OCI-LY7 (cell line): ENCODE results near the gene ENPP7. TPM values are rescaled to one million over a fixed set of nuclear protein-coding genes. Genes with fewer than 3 reads are reported as not detected.

Experiments used
- BruUV-seq: library from RNA; stranded (reverse); fragments of 400-500 nt; replicated peaks from 2 replicates; lab custom pipeline; 2021; lab: Mats Ljungman, UMichigan
- CTCF ChIA-PET: fragments of 300-600 bp; sonication (Branson Sonifier 250); formaldehyde crosslinking; loops from one replicate; lab custom pipeline; 2022; ENCODE audit warnings: antibody characterized with exemption; ENCODE audit not compliant: unreplicated experiment; lab: Charles Lee
- POLR2A ChIA-PET: fragments of 300-600 bp; sonication (Branson Sonifier 250); formaldehyde crosslinking; loops from one replicate; lab custom pipeline; 2022; ENCODE audit warnings: antibody characterized with exemption; lab: Charles Lee
- DNase-seq: peaks from one replicate; pipeline ENCODE4 v3.0.0-alpha.2; 2015; ENCODE audit warnings: low spot score
- H2AFZ ChIP-seq: fragments of 200-600 bp; sonication (generic), shearing (Covaris generic); 2 replicates; pipeline ENCODE4 v1.6.1; 2014; ENCODE audit warnings: mild to moderate bottlenecking, antibody characterized with exemption, low read length, moderate library complexity
- H3K27ac ChIP-seq: fragments of 200-600 bp; sonication (generic); 2 replicates; pipeline ENCODE4 v1.5.1; 2014; ENCODE audit warnings: mixed run types, low read depth, mild to moderate bottlenecking, moderate library complexity, low read length, inconsistent platforms; ENCODE audit not compliant: poor library complexity, severe bottlenecking
- H3K36me3 ChIP-seq: fragments of 200-600 bp; sonication (generic); 2 replicates; pipeline ENCODE4 v1.6.1; 2014; ENCODE audit warnings: mild to moderate bottlenecking, antibody characterized with exemption, low read length, moderate library complexity, mixed read lengths; ENCODE audit not compliant: insufficient read depth
- H3K4me1 ChIP-seq: fragments of 200-600 bp; sonication (generic); 2 replicates; pipeline ENCODE4 v1.5.1; 2014; ENCODE audit warnings: mild to moderate bottlenecking, low read length; ENCODE audit not compliant: insufficient read depth, poor library complexity, severe bottlenecking
- H3K4me2 ChIP-seq: fragments of 200-600 bp; sonication (generic); 2 replicates; pipeline ENCODE4 v1.6.1; 2014; ENCODE audit warnings: mild to moderate bottlenecking, low read length
- H3K4me3 ChIP-seq: fragments of 200-600 bp; sonication (generic); 2 replicates; pipeline ENCODE4 v1.5.1; 2014; ENCODE audit warnings: mild to moderate bottlenecking, low read depth, low read length; ENCODE audit not compliant: poor library complexity, severe bottlenecking
- H3K79me2 ChIP-seq: fragments of 200-600 bp; sonication (generic); 2 replicates; pipeline ENCODE4 v1.6.1; 2016; ENCODE audit warnings: low read depth, mild to moderate bottlenecking, low read length, moderate library complexity, mixed read lengths; ENCODE audit not compliant: insufficient read depth
- H3K9me2 ChIP-seq: fragments of 200-600 bp; sonication (generic); 2 replicates; pipeline ENCODE4 v1.6.1; 2016; ENCODE audit warnings: mild to moderate bottlenecking, low read length, mixed read lengths; ENCODE audit not compliant: insufficient read depth
- H3K9me3 ChIP-seq: fragments of 200-600 bp; sonication (generic); 2 replicates; pipeline ENCODE4 v1.6.1; 2014; ENCODE audit warnings: mild to moderate bottlenecking, mixed run types, low read length, mixed read lengths
- H4K20me1 ChIP-seq: fragments of 200-600 bp; sonication (generic); 2 replicates; pipeline ENCODE4 v1.6.1; 2014; ENCODE audit warnings: mild to moderate bottlenecking, antibody characterized with exemption, low read length, moderate library complexity, mixed read lengths; ENCODE audit not compliant: insufficient read depth
- EZH2phosphoT487 ChIP-seq: fragments of 200-600 bp; sonication (generic); IDR thresholded peaks from 2 replicates; pipeline ENCODE4 v1.6.1; 2018; ENCODE audit warnings: low read depth, borderline replicate concordance, mild to moderate bottlenecking, mixed run types, antibody characterized with exemption, low read length, moderate library complexity, mixed read lengths
- intact Hi-C: fragments of 100-400 bp; cut with micrococcal nuclease; formaldehyde crosslinking; loops from one replicate; pipeline ENCODE4 v1.10.0; 2022; ENCODE audit not compliant: unreplicated experiment
- total RNA-seq, 2 experiments: library from RNA; depleted of rRNA in 1 of 2; stranded (reverse); fragments of >200 nt in 1 of 2; shearing (Covaris generic) in 1 of 2; gene quantifications; 2 replicates each; pipeline ENCODE4 v1.2.3, GENCODE V29; 2014 to 2022
- TF ChIP-seq, protein P1 (sequence below): fragments of 200-600 bp; sonication (generic); conservative IDR thresholded peaks from 2 replicates; pipeline ENCODE4 v1.5.1; 2014; ENCODE audit warnings: mild to moderate bottlenecking, antibody characterized with exemption, low read length, moderate library complexity, mixed read lengths

ENPP7 gene
- total RNA-seq, 2 experiments from 2014 or later: 0.28 to 0.42 TPM

DNA sequence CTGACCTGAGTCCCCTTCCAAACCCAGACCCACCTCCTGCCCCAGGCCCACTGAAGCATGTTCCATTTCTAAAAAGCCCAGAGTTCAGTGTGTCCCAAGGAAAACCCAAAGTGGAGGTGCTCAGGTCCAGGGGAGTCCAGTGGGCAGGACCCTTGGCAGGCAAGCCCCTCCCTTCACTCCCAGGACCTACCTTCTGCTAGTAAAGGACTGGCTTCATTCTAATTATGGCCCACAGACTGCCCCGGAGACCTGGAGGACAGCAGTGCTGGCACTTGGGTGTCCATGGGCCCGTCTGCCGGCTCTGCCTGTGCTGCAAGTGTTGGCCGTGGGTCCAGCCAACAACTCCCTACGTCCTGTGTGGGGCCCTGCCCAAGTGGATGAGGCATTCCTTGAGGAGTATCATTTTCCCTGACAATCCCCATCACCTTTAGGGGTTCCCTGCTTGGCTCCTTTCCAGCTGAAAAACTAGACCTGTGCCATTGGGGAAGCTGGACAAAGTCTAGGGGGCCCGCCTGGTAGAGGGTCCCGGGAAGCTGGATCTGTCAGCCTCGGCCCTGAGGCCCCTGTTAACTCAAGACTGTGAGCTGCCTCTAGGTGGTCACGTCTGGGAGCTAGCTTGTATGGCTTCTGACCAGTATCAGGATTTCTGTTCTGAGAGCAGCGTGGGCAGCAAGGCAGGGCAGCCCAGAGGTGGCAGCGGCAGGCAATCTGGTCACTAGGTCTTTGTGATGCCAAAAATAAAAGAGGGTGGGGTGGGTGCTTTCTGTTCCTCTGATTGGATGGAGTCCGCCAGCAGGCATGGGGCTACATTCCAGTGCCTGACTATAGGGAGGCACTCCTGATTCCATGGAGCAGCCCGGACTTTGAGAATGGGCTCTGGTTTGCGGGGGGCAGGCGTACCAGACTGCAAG, 55.4 kb downstream of the ENPP7 start:
- no peak for DNase-seq
- Histone ChIP-seq H2AFZ (no peak overlapping the region), H3K36me3 (0 out of 2 replicates have a peak, but pooled peaks cover 10% of the 10 kb centered on the region), H3K9me3 (no peaks in the 10 kb centered on the region), H4K20me1 (no peaks in the 10 kb centered on the region), H3K4me3 (no peak overlapping the region), H3K4me2 (no peak overlapping the region), H3K27ac (no peak overlapping the region), H3K9me2 (no peaks in the 10 kb centered on the region), H3K4me1 (peaks cover 11% of the 10 kb centered on the region), H3K79me2 (no peaks in the 10 kb centered on the region)
- ChIA-PET CTCF (no interaction called here), POLR2A (interaction anchor here (1.4 kb wide), 1 partner anchor 208 kb away, joined by 3 read pairs; no protein-coding TSS in a partner anchor)
- intact Hi-C loops: no loop called here
- TF ChIP-seq EZH2phosphoT487: no peak
- TF ChIP-seq, protein P1, sequence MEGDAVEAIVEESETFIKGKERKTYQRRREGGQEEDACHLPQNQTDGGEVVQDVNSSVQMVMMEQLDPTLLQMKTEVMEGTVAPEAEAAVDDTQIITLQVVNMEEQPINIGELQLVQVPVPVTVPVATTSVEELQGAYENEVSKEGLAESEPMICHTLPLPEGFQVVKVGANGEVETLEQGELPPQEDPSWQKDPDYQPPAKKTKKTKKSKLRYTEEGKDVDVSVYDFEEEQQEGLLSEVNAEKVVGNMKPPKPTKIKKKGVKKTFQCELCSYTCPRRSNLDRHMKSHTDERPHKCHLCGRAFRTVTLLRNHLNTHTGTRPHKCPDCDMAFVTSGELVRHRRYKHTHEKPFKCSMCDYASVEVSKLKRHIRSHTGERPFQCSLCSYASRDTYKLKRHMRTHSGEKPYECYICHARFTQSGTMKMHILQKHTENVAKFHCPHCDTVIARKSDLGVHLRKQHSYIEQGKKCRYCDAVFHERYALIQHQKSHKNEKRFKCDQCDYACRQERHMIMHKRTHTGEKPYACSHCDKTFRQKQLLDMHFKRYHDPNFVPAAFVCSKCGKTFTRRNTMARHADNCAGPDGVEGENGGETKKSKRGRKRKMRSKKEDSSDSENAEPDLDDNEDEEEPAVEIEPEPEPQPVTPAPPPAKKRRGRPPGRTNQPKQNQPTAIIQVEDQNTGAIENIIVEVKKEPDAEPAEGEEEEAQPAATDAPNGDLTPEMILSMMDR: no peak
- BruUV-seq: no TSS peak

DNA sequence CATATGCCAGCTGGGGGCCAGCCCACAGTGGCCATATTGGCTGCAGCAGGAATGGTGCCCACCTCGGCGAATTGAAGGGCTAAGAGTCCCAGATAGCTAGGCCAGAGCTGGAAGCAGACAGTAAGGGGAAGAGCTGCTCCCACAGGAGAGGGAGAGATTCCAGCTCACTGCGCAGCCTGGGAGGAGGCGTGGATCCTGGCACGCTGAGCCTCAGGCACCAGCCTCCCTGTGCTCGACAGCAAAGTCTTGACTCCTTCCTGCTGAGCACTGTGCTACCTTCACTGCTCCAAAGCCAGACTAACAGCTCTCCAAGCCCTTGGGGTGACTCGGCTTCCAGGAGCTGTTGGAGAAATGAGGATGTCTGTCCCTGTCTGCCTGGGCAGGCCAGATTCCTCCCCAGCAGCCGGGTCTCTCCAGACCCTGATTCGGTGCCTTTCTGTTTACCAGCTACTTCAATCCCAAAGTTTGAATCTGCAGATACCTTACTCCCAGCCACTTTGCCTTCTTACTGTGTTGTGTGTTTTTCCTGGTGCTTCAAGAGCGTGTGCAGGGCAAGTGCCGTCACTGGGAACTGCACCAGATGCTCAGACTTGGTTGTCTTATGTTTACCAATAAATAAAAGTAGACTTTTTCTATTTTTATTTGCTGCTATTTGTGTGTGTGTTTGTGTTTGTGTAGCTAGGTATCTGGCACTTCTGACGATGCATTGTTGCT, 56.3 kb downstream of the ENPP7 start:
- Histone ChIP-seq H3K9me3 (no peaks in the 10 kb centered on the region), H3K4me2 (no peak overlapping the region)
- TF ChIP-seq, protein P1: no peak
- no peak for TF ChIP-seq EZH2phosphoT487

More for the DNA sequence above, 56.3 kb downstream of the ENPP7 start:
- Histone ChIP-seq H3K36me3 (0 out of 2 replicates have a peak, but pooled peaks cover 8% of the 10 kb centered on the region), H3K79me2 (no peaks in the 10 kb centered on the region), H3K27ac (no peak overlapping the region), H4K20me1 (no peaks in the 10 kb centered on the region), H3K4me1 (peaks cover 1% of the 10 kb centered on the region), H3K4me3 (no peak overlapping the region), H3K9me2 (no peaks in the 10 kb centered on the region), H2AFZ (no peak overlapping the region)
- no TSS peak for BruUV-seq
- ChIA-PET POLR2A (interaction anchor here (0.6 to 1.4 kb wide), 3 partner anchors 98 to 210 kb away, joined by 3 read pairs; no protein-coding TSS in a partner anchor), CTCF (no interaction called here)
- DNase-seq: no peak
- intact Hi-C loops: no loop called here
